HG03439 (cell line): ENCODE data around the gene NET1.
"Not testable (repeated sequence)": the region's sequence is repeated elsewhere in the genome, so short reads cannot be mapped to it uniquely, and the experiment has no call there.

Experiments used
- ATAC-seq: cut with Tn5 transposase; IDR thresholded peaks from one replicate; pipeline ENCODE4 v1.9.1; 2021; ENCODE audit warnings: mild to moderate bottlenecking, moderate library complexity; ENCODE audit not compliant: unreplicated experiment

The NET1 gene

DNA sequence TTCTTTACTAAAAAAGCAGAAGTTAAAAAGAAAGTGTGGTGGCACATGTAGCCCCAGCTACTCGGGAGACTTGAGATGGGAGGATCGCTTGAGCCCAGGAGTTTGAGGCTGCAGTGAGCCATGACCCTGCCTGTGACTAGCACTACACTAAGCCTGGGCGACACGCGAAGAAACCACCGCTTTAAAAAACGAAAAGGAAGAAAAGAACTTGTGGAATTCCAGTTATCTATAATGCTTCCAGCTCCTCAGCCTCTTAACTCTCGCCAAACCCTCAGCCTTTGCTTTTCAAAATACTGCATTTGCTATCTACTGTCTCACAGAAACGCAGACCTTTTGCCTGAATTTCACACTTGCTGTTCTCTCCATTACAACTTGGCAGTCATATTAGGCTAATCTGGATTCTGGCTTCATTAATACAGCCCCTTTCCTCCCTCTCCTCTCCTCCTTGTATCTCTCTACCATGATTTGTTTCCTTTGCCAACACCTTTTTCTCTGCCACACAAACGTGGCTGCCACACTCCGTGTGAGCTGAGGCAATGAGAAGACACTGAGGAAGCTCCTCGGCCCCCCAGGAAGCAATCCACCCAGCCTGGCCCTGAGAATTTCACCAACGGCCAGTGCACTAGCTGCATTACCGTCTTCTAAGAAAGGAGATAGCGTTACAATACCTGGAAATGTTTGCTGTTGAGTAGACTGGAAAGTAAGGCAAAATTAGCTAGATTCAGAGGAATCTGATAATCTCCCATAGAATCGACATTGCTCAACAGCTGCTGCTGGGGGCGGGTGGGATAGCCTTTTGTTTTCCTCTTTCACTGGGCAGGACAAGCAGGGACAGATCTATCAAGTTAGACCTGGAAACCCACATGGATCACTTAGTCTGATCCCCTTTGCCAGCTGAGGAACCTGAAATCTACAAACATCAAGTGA is 49.8 kb downstream of the NET1 start:
- no peak for ATAC-seq

DNA sequence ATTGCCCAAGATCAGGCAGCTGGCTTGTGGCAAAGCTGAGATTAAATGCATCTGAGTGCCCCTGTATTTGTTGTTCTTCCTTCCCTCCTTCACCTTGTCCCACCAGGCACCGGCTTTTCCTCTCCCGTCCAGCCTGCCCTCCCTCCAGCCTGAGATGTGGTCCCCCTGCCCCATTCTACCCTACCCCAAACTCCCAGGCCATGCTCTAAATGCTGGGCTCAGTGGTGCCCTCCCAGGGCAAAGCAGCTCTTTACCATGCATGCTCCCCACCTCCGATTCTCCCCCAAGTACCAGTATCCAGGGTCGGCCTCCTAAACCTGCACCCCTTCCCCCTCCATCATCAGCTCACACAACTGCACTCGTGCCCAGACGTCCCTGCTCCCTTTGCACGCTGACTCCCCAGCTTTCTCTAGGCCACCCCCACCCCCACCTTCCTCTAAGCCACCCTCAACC is 50.5 kb downstream of the NET1 start:
- no peak for ATAC-seq

DNA sequence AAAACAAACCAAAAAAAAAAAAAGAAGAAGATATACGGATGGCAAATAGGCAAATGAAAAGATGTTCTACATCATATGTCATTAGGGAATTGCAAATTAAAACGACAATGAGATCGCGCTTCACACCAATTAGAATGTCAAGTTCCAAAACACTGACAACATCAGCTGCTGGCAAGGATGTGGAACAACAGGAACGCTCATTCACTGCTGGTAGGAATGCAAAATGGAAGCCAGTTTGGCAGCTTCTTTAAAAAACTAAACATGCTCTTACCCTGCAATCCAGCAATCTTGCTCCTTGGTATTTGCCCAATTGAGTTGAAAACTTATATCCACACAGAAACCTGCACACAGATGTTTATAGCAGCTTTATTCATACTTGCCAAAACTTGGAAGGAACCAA is 52.2 kb downstream of the NET1 start:
- no peak for ATAC-seq

DNA sequence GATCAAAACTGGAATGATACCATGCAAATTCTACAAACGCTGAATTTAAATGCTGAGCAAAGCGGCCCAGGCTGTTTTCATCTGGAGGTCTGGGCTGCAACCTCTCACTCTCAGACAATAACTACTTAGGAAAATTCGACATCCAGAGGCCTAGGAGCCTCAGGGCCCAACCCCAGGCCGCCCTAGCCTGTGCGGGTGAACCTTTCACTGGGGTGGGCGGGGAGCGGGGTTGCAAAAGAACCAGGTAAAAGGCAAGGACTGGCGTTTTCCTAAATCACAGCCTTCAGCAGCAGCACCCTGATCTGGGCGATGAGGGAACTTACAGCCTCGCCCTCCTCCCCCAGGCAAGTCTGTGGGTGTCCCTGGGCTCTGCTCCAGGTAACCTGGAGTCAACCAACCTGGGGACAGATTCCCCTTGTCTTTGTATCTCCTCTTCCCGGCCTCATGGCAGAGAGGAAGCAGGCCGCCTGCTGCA is 53.7 kb downstream of the NET1 start:
- no peak for ATAC-seq

DNA sequence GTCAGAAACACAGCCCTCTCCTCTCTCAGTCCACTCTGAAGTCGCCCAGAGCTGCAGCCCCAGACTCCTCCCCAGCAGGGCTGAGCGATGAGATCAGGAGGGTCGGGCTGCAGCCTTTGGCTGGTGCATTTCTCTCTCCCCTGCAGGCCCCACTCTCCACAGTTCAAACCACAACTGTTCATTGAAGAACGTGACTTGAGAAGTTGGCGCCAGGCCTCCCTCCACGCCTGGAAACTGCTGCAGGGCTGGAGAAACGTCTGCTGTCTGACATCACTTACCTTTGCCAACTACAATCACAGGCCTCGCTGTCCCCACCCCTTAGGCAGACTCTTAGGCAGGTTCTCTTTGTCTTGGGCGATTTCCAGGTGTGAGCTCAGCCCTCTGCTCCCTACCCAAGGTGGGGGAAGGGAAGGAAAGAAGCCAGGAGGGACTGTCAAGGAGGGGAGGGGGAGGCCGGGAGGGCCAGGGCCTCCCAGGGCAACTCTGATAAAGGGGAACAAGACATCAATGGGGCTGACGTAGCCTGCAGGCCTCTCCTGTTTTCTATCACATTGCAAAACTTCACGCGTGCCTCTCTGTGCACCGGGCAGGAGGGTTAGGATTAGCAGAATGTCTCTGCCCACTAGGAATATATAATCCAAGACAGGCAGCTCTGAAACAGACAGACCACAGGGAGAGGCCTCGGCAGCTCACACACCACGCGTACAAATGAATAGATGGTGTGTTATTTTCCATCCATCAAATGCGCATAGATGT is 54.3 kb downstream of the NET1 start:
- no peak for ATAC-seq

DNA sequence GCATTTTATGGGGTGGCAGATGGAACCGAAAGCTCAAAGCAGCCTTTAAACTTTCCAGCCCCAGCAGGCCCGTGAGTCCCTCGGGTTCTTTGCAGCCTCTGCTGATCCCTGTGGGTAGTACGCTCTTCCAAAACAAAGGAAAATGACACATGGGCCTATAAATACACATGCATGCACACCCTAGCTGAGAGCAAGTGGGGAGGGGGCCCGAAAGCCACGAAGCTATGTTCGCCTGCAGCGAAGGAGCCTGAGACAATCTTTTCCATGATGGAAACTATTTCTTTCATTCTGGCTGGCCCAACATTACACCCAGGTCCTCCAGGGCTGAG is 54.8 kb downstream of the NET1 start:
- no peak for ATAC-seq

DNA sequence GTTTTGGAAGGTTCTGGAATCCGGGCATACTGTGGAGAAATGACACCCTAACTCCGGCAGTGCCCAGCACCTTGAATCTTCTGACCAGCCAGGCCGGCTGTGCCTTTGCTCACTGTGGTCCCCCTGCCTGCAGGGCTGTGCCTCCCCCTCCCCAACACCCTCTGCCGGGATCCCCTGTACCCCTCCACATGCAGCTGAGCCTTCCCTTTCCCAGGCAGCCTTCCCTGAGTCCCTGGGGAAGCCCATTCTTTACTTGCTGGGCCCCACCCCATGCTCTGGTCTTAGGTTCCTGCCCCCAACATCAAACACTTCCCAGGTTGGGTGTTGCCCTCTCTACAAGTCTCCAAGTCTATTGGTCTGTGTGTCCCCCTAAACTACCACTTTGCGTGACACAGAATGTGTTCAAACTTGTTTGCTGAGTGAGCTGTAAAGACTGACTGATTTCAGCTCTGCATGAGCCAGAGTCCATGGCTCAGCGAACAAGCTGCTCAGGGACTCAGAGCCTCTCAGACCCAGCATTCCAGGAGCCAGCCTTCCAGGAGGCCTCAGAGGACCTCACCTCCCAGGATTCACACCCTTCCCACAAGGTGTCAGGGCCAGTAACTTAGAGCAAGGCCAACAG is 55.4 kb downstream of the NET1 start:
- ATAC-seq: no peak

DNA sequence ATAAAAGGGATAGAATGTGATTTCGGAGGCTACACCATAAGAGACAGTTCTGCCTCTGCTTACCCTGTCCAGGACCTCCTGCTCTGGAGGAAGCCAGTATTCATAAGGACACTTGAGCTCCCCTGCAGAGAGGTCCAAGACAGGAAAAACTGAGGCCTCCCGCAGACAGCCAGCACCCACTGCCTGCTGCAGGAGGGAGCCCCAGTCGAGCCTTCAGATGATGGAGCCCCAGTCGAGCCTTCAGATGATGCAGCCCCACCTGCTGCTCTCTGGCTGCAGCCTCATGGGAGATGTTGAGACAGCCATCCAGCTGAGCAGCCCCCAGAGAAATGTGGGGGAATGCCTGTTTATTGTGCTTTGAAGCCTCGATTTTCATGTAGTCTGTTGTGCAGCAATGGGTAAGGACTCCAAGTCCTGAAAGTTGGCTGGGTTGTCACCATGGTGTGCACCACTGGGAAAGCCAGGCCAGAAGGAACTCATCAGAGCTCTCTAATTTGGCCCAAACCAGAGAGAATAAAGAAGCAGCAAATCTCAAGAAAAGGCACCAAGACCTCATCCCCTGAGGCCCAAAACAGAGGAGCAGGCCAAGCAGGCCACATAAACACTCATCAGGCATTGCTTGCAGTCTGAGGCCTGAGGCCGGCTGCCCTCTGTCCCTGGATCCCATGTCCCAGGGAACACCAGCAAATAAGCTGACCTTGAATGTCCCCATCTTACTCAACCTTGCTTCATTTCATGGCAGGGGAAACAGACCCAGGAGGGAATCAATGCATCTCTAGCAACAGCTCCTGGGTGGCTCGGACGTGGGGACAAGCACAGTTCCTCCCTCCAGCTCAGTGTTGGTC is 56.1 kb downstream of the NET1 start:
- no peak for ATAC-seq

DNA sequence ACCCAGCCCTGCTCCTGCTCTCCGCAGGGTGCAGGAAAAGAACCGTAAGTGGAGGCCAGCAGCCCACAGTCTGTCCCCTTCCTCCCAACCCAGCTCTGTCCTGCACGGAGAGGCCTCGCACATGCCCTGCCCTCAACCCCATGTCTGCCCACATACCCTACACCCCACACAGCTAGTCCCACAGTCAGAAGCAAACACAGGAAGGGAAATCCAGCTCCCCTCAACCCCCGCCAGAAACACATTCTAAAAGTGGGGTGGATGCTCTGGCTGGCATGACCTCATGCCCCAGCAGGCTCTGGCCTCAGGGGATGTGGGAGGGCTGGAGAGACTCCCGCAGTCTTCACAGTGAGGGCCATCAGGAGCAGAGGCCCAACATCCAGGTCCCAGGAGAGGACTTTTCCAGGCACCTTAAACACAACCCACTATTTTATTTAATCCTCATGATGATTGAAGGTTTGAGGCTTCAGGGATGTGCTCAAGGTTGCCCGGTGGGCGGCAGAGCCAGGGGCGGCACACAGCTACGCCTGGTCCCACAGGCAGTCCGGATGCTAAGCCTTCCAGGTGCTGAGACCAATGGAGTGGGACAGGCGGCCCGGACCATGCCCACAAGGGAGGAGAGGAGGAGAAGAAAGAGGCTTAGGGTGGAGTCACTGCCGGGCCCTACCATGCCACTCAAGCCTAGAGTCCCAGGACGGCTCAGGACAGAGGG is 57.1 kb downstream of the NET1 start:
- no peak for ATAC-seq

DNA sequence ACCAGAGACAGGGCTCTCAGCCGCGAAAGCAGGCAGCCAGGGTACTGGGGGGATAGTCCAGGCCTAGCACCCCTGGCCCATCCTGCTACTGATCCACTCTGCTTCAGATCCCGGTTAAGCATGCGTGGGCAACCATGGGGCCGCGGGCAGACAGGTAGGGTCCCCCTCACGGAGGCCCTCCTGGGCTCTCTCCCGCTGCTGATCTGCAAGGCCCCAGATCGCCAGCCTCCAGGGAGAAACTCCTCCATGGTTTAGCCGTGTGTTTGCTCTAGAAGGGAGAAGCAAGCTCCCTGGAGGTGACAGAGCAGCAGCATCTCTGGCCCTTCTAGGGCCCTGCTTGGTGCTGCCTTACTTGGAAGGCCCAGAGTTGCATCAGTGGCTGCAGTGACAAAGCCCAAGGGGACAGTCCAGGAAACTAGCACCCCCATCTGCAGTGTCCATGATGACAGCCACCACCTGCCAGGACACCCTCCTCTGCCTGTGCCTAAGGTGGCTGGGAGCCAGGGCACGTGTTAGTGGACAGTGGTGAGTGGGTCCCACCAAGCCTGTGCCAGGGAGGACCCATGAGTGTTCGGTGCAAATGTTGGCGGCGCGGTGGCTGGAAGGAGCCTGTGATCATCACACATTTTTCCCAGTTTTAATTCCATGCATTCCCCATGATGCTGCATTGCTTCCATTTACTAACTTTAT is 57.9 kb downstream of the NET1 start:
- ATAC-seq: no peak

DNA sequence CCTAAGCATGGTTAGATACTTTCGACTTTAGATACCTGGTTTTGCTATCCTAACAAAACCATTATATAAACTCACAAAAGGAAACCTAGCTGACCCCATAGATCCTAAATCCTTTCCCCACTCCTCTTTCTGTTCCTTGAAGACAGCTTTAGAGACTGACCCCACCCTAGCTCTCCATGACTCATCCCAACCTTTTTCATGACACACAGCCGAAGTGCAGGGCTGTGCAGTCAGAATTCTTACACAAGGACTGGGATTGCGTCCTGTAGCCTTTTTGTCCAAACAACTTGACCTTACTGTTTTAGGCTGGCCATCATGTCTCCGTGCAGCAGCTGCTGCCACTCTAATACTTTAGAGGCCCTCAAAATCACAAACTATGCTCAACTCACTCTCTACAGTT is 62.3 kb downstream of the NET1 start:
- ATAC-seq: not testable (repeated sequence)

DNA sequence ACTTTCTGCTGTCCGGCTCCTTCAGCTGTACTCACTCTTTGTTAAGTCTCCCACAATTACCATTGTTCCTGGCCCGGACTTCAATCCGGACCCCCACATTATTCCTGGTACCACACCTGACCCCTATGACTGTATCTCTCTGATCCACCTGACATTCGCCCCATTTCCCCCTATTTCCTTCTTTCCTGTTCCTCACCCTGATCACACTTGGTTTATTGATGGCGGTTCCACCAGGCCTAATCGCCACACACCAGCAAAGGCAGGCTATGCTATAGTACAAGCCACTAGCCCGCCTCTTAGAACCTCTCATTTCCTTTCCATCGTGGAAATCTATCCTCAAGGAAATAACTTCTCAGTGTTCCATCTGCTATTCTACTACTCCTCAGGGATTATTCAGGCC is 62.7 kb downstream of the NET1 start:
- not testable (repeated sequence) for ATAC-seq

DNA sequence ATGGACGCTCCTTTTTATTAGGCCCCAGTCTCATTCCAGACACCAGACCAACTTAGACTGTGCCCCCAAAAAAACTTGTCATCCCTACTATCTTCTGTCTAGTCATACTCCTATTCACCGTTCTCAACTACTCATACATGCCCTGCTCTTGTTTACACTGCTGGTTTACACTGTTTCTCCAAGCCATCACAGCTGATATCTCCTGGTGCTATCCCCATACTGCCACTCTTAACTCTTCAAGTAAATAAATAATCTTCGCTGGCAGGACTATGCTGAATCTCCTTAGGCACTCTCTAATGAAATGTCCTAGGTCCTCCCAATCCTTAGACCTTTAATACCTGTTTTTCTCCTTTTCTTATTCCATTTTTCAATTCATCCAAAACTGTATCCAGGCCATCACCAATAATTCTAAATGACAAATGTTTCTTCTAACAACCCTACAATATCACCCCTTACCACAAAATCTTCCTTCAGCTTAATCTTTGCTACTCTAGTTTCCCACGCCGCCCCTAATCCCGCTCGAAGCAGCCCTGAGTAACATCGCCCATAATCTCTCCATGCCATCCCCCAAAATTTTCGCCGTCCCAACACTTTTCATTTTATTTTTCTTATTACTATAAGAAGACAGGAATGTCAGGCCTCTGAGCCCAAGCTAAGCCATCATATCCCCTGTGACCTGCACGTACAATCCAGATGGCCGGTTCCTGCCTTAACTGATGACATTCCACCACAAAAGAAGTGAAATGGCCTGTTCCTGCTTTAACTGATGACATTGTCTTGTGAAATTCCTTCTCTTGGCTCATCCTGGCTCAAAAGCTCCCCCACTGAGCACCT is 63.8 kb downstream of the NET1 start:
- ATAC-seq: not testable (repeated sequence)

DNA sequence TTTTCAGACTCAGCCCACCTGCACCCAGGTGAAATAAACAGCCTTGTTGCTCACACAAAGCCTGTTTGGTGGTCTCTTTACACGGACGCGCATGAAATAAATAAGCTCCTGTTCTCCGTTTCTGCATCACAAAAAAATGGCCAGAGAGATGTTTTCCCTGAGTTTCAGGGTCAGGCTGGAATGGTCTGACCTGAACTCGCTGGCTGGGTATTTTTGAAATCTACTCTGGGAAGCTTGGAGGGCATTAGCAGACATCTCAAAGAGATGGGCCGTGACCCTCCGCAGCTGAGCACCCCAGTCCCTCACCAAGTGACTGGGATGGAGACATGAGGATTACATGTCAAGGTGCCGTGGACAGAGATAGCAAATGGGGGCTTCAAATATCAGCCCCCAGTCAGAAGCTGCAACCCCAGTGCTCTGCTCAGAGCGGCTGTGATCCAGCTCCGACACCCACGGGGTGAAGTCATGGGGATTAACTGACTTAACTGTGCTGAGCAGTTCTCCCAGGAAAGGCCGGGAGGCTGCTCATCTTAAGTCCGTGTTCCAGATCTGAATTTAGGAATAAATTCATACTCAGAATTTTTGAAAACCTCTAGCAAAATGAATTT is 64.7 kb downstream of the NET1 start:
- no peak for ATAC-seq

DNA sequence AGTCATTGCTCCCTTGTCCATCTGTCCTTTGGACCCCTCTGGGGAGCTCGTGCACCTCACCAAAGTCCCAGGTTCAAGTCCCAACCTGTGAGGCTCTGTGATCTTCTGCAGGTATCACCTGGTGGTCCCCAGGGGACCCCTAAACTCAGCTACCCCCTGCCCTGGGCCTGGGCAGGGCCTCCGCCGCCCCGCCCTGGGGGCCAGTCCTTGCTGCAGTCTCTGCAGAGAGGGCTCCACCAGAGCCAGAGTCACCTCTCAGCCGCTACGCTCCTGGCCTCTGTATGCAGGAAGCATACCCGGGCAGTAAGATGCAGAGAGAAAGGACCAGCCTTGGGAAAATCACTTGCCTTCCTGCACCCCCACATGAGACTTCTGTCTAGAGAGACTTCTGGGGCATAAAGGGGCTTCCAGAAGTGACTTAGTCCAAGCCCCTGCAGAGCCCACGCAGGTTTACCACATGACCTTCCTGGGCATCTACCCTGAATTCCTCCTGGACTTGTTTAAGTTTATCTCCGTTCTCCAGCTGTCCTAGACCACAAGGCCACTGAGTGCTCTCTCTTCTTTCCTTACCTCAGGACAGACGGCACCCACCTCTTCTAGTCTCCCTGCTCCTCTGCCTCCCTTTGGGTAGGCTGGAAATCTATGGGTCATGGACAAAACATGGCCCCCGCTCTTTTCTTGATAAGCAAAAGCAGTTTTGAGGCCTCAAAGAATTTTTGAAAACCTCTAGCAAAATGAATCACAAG is 65.8 kb downstream of the NET1 start:
- ATAC-seq: no peak

DNA sequence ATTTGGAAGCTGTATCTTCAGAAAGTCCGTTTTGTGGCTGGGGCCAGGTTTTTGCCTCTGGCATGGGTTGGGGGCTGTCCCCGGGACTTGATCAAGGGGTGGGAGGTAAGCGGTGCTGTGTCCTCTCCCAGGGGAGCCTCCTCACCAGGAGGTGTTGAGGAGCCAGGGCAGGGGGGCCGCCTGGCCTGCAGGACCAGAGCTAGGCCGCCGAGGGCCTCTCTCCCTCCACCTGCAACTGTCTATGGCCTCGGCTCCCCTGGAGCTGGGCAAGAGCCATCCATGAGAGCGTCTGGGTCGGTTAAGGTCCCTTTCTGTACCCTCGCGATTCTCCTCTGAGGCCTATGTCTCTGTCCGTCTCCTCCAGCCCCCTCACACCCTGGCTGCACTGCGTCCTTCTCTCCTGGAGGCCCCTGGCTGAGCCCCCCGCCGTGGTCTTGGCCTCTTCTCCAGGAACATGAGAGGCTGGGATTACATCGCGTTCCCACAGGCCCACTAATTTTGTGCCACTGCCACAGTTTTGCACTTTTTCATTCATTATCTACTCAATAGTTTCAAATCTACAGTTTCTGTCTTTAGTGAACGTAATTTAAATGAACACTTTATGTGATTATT is 66.4 kb downstream of the NET1 start:
- no peak for ATAC-seq
